ENCODE results near the gene ZBP1.
A peak's percentile ranks its signal among the peaks of the same experiment; 100 is the strongest.

ZBP1 gene

DNA sequence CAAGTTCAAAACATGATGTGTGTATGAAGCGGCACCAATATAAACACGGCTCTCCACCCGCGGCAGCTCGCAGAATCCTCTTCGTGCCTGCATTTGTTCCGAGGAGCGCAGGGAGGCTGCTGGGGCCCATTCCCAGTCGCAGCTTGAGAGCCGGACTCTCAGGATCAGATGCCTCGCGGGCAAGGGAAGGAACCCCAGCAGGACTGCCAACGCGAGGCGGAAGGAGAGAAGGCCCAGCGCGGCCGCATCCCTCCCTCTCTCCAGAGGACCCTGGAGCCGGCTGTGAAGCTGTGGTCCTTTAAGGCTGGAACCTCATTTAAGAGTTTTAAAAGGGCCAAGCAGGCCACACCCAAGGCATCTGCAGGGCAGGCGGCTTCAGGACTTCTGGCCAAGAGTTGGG is 44.2 kb upstream of the ZBP1 start:
- H3K23ac ChIP-seq (ENCODE audit: low read length), result no peak overlapping the region
- DNase-seq, result no peak
- no peak overlapping the region for H4K91ac ChIP-seq (ENCODE audit: low read depth, low read length)
- no peak overlapping the region for H3K9ac ChIP-seq (ENCODE audit: low read length)
- H4K8ac ChIP-seq (ENCODE audit: low read depth, low read length), result no peak overlapping the region
- H3K9me3 ChIP-seq (ENCODE audit: insufficient read depth, low read depth, low read length), result no peaks in the 10 kb centered on the region
- WGBS (ENCODE audit: extremely low coverage, insufficient coverage, insufficient read length), result no CpG with 5 or more reads among the region's 20 CpGs
- H3K4me1 ChIP-seq (ENCODE audit: control insufficient read depth in 1 of 2, insufficient read depth in 2 of 2, low read length in 2 of 2), result peaks cover 3 to 4% of the 10 kb centered on the region in 2 experiments
- H3K27me3 ChIP-seq (ENCODE audit: insufficient read depth, low read length), result no peaks in the 10 kb centered on the region
- no peak overlapping the region for H3K27ac ChIP-seq (ENCODE audit: low read depth, low read length)
- H3K4me2 ChIP-seq (ENCODE audit: low read length), result no peak overlapping the region
- no peak overlapping the region for H2AK5ac ChIP-seq (ENCODE audit: low read length)
- H3K14ac ChIP-seq (ENCODE audit: low read length), result no peak overlapping the region
- no peaks in the 10 kb centered on the region for H3K79me1 ChIP-seq (ENCODE audit: low read length)
- H3K4ac ChIP-seq (ENCODE audit: low read depth, low read length), result peak overlapping the region; percentile 19
- H3K4me3 ChIP-seq (ENCODE audit: low read depth, low read length), result no peak overlapping the region
- no peak overlapping the region for H2BK120ac ChIP-seq (ENCODE audit: insufficient read depth, low read length, poor library complexity)
- no peak overlapping the region for H2BK12ac ChIP-seq (ENCODE audit: low read length)
- no peak overlapping the region for H2BK5ac ChIP-seq (ENCODE audit: low read depth, low read length, poor library complexity)
- no peak overlapping the region for H2AFZ ChIP-seq (ENCODE audit: insufficient read depth, low read length, poor library complexity)
- H4K12ac ChIP-seq (ENCODE audit: low read depth, low read length), result no peak overlapping the region
- peaks cover 7% of the 10 kb centered on the region for H3K79me2 ChIP-seq (ENCODE audit: control insufficient read depth, insufficient read depth, low read length, poor library complexity)
- H3K18ac ChIP-seq (ENCODE audit: low read length), result no peak overlapping the region
- peaks cover 28 to 31% of the 10 kb centered on the region in 2 experiments for H3K36me3 ChIP-seq (ENCODE audit: control insufficient read depth in 1 of 2, insufficient read depth in 2 of 2, low read length in 2 of 2)

DNA sequence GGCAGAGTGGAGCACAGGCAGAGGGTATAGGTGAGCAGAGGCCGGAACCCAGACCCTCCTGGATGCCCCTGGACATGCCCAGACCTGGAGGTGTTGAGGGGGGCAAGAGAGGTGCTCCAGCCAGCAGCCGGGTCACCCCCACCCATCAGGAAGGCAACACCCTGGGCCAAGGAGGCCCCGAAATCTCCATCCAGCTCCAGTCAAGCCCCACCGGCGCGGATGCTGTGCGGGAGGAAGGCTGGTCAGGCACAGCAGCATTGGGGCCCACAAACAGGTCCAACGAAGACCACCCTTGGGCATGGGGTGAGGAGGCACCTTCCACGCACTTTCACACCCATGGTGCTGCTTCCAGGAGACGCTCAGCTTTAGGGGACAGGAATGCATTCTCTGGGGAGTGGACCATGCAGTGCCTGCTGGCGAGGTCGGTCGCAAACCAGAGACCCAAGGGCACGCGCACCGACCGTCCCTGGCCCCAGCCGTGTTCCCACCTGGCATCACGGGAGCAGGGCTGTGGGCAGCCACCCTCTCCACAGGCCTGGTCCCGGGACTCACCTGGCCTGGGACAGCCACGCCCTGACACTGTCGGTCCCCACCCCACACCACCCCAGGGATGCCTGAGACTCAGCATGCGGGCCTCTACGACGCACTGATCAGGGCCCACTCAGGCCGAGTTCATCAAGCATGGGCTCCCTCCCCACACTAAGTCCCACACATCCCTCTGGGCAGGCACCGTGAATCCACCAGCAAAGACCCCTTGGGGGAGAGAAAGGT is 43.6 kb upstream of the ZBP1 start:
- Histone ChIP-seq H3K9me3 (ENCODE audit: insufficient read depth, low read depth, low read length) (no peaks in the 10 kb centered on the region), H3K4me2 (ENCODE audit: low read length) (no peak overlapping the region), H4K8ac (ENCODE audit: low read depth, low read length) (no peak overlapping the region), H3K4me1 (ENCODE audit: control insufficient read depth in 1 of 2, insufficient read depth in 2 of 2, low read length in 2 of 2) (peaks cover 3 to 4% of the 10 kb centered on the region in 2 experiments), H2AK5ac (ENCODE audit: low read length) (no peak overlapping the region), H3K4ac (ENCODE audit: low read depth, low read length) (peak overlapping the region; percentile 28), H3K79me1 (ENCODE audit: low read length) (no peaks in the 10 kb centered on the region), H2BK120ac (ENCODE audit: insufficient read depth, low read length, poor library complexity) (no peak overlapping the region), H4K12ac (ENCODE audit: low read depth, low read length) (no peak overlapping the region), H3K27me3 (ENCODE audit: insufficient read depth, low read length) (no peaks in the 10 kb centered on the region), H3K79me2 (ENCODE audit: control insufficient read depth, insufficient read depth, low read length, poor library complexity) (peaks cover 7% of the 10 kb centered on the region), H3K9ac (ENCODE audit: low read length) (no peak overlapping the region), H2BK5ac (ENCODE audit: low read depth, low read length, poor library complexity) (no peak overlapping the region), H2BK12ac (ENCODE audit: low read length) (no peak overlapping the region), H3K27ac (ENCODE audit: low read depth, low read length) (no peak overlapping the region), H4K91ac (ENCODE audit: low read depth, low read length) (no peak overlapping the region), H3K36me3 (ENCODE audit: control insufficient read depth in 1 of 2, insufficient read depth in 2 of 2, low read length in 2 of 2) (peaks cover 33 to 37% of the 10 kb centered on the region in 2 experiments), H3K4me3 (ENCODE audit: low read depth, low read length) (peak overlapping the region; percentile 21), H2AFZ (ENCODE audit: insufficient read depth, low read length, poor library complexity) (no peak overlapping the region), H3K23ac (ENCODE audit: low read length) (no peak overlapping the region), H3K14ac (ENCODE audit: low read length) (no peak overlapping the region), H3K18ac (ENCODE audit: low read length) (peak overlapping the region; percentile 24)
- DNase-seq, result no peak
- no CpG with 5 or more reads among the region's 27 CpGs for WGBS (ENCODE audit: extremely low coverage, insufficient coverage, insufficient read length)

DNA sequence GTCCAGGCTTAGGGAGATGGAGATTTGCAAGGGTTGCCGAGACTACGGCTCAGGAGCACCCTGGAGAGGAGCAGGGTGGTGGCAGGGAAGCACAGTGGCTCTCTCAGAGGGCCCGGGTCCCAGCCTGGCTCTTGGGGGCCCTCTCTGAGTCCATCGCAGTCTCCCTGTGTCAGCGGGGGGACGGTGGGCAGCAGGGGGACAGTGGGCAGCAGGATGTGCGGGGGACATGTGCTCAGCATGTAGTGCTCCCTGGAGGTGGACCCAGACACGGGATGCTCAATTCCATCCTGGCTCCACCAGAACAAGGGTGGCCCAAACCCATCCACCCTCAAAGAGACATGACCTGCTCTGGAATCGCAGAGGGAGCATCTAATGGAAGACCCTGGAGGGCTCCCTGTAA is 43.0 kb upstream of the ZBP1 start:
- no peak for DNase-seq
- Histone ChIP-seq H2BK5ac (ENCODE audit: low read depth, low read length, poor library complexity) (no peak overlapping the region), H4K91ac (ENCODE audit: low read depth, low read length) (no peak overlapping the region), H4K12ac (ENCODE audit: low read depth, low read length) (no peak overlapping the region), H3K4me2 (ENCODE audit: low read length) (no peak overlapping the region), H3K79me2 (ENCODE audit: control insufficient read depth, insufficient read depth, low read length, poor library complexity) (peaks cover 7% of the 10 kb centered on the region), H2AFZ (ENCODE audit: insufficient read depth, low read length, poor library complexity) (no peak overlapping the region), H3K36me3 (ENCODE audit: control insufficient read depth in 1 of 2, insufficient read depth in 2 of 2, low read length in 2 of 2) (peaks cover 39 to 40% of the 10 kb centered on the region in 2 experiments), H3K4me3 (ENCODE audit: low read depth, low read length) (no peak overlapping the region), H2BK120ac (ENCODE audit: insufficient read depth, low read length, poor library complexity) (no peak overlapping the region), H3K9ac (ENCODE audit: low read length) (no peak overlapping the region), H2BK12ac (ENCODE audit: low read length) (no peak overlapping the region), H3K4ac (ENCODE audit: low read depth, low read length) (no peak overlapping the region), H4K8ac (ENCODE audit: low read depth, low read length) (no peak overlapping the region), H3K9me3 (ENCODE audit: insufficient read depth, low read depth, low read length) (no peaks in the 10 kb centered on the region), H3K14ac (ENCODE audit: low read length) (no peak overlapping the region), H3K18ac (ENCODE audit: low read length) (peak overlapping the region; percentile 15), H3K27ac (ENCODE audit: low read depth, low read length) (no peak overlapping the region), H2AK5ac (ENCODE audit: low read length) (no peak overlapping the region), H3K27me3 (ENCODE audit: insufficient read depth, low read length) (no peaks in the 10 kb centered on the region), H3K79me1 (ENCODE audit: low read length) (no peaks in the 10 kb centered on the region), H3K23ac (ENCODE audit: low read length) (no peak overlapping the region), H3K4me1 (ENCODE audit: control insufficient read depth in 1 of 2, insufficient read depth in 2 of 2, low read length in 2 of 2) (peaks cover 3 to 4% of the 10 kb centered on the region in 2 experiments)
- no CpG with 5 or more reads among the region's 9 CpGs for WGBS (ENCODE audit: extremely low coverage, insufficient coverage, insufficient read length)

DNA sequence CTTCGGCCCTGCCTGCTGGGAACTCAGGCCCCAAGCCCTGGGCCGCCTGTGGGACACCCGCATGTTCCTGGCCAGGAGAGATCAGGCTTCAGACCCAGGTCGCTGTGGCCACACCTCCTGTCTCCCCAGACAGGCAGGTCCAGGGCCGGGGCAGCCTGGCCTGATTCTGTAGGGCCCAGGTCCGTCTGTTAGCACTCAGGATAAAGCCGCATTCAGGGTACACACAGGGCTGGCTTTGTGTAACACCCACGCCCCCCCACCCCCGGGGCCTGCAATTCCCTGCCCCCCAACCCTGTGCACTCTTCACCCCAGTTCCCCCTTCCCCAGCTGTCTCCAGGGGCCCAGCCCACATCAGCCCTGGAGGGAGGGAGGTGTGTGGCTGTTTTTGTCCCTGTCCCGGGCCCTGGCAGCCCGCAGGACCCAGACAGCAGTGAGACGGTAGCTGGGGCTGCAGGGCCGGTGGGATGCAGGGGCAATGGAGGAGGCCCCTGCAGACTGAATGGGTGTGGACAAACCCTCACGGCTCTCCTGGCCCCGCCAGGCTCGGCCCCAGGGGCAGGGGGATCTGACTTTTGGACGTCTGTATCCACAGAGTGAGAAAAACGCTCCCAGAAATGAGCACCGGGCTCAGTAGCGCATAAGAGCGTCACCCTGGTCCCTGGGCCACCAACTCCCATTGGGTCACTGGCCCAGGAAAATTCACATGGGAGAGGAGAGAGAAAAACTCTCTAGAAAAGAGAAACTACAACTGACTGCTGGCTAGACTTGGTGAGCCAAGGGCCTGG is 42.4 kb upstream of the ZBP1 start:
- Histone ChIP-seq H4K91ac (ENCODE audit: low read depth, low read length) (no peak overlapping the region), H3K9ac (ENCODE audit: low read length) (no peak overlapping the region), H2AK5ac (ENCODE audit: low read length) (no peak overlapping the region), H2BK12ac (ENCODE audit: low read length) (no peak overlapping the region), H3K23ac (ENCODE audit: low read length) (no peak overlapping the region), H3K4me1 (ENCODE audit: control insufficient read depth in 1 of 2, insufficient read depth in 2 of 2, low read length in 2 of 2) (peaks cover 3 to 4% of the 10 kb centered on the region in 2 experiments), H2AFZ (ENCODE audit: insufficient read depth, low read length, poor library complexity) (no peak overlapping the region), H3K4ac (ENCODE audit: low read depth, low read length) (no peak overlapping the region), H4K8ac (ENCODE audit: low read depth, low read length) (no peak overlapping the region), H2BK5ac (ENCODE audit: low read depth, low read length, poor library complexity) (no peak overlapping the region), H3K79me1 (ENCODE audit: low read length) (no peaks in the 10 kb centered on the region), H3K4me2 (ENCODE audit: low read length) (no peak overlapping the region), H3K27ac (ENCODE audit: low read depth, low read length) (no peak overlapping the region), H2BK120ac (ENCODE audit: insufficient read depth, low read length, poor library complexity) (no peak overlapping the region), H3K14ac (ENCODE audit: low read length) (no peak overlapping the region), H3K36me3 (ENCODE audit: control insufficient read depth in 1 of 2, insufficient read depth in 2 of 2, low read length in 2 of 2) (peaks cover 43 to 46% of the 10 kb centered on the region in 2 experiments), H4K12ac (ENCODE audit: low read depth, low read length) (no peak overlapping the region), H3K27me3 (ENCODE audit: insufficient read depth, low read length) (no peaks in the 10 kb centered on the region), H3K18ac (ENCODE audit: low read length) (peak overlapping the region; percentile 23), H3K4me3 (ENCODE audit: low read depth, low read length) (no peak overlapping the region), H3K9me3 (ENCODE audit: insufficient read depth, low read depth, low read length) (no peaks in the 10 kb centered on the region), H3K79me2 (ENCODE audit: control insufficient read depth, insufficient read depth, low read length, poor library complexity) (peaks cover 7% of the 10 kb centered on the region)
- peak; percentile 54 to 59 for DNase-seq
- no CpG with 5 or more reads among the region's 21 CpGs for WGBS (ENCODE audit: extremely low coverage, insufficient coverage, insufficient read length)

Measured in trophoblast cell (in vitro differentiated cells and primary cell).